BLaER1 (cell line): ENCODE measurements around the gene CHRM5.
"Not testable (repeated sequence)": the region's sequence is repeated elsewhere in the genome, so short reads cannot be mapped to it uniquely, and the experiment has no call there.

Experiments
- H3K27ac ChIP-seq: shearing (Covaris generic); formaldehyde crosslinking; 2 replicates; pipeline ENCODE4 v1.8.1; 2022
- H3K27me3 ChIP-seq: shearing (Covaris generic); formaldehyde crosslinking; 2 replicates; pipeline ENCODE4 v1.8.1; 2022
- H3K36me3 ChIP-seq: shearing (Covaris generic); formaldehyde crosslinking; 2 replicates; pipeline ENCODE4 v1.8.1; 2022
- H3K4me1 ChIP-seq: shearing (Covaris generic); formaldehyde crosslinking; 2 replicates; pipeline ENCODE4 v1.8.1; 2022
- H3K4me2 ChIP-seq: shearing (Covaris generic); formaldehyde crosslinking; 2 replicates; pipeline ENCODE4 v1.8.1; 2022
- H3K4me3 ChIP-seq: shearing (Covaris generic); formaldehyde crosslinking; 2 replicates; pipeline ENCODE4 v1.8.1; 2022
- H3K9ac ChIP-seq: shearing (Covaris generic); formaldehyde crosslinking; 2 replicates; pipeline ENCODE4 v1.8.1; 2022
- H3K9me3 ChIP-seq: shearing (Covaris generic); formaldehyde crosslinking; 2 replicates; pipeline ENCODE4 v1.8.1; 2022
- H4K20me1 ChIP-seq: shearing (Covaris generic); formaldehyde crosslinking; 2 replicates; pipeline ENCODE4 v1.8.1; 2022
- Cebpa-rat ChIP-seq: shearing (Covaris generic); IDR thresholded peaks from 2 replicates; pipeline ENCODE4 v1.8.1; 2022

Gene CHRM5

DNA sequence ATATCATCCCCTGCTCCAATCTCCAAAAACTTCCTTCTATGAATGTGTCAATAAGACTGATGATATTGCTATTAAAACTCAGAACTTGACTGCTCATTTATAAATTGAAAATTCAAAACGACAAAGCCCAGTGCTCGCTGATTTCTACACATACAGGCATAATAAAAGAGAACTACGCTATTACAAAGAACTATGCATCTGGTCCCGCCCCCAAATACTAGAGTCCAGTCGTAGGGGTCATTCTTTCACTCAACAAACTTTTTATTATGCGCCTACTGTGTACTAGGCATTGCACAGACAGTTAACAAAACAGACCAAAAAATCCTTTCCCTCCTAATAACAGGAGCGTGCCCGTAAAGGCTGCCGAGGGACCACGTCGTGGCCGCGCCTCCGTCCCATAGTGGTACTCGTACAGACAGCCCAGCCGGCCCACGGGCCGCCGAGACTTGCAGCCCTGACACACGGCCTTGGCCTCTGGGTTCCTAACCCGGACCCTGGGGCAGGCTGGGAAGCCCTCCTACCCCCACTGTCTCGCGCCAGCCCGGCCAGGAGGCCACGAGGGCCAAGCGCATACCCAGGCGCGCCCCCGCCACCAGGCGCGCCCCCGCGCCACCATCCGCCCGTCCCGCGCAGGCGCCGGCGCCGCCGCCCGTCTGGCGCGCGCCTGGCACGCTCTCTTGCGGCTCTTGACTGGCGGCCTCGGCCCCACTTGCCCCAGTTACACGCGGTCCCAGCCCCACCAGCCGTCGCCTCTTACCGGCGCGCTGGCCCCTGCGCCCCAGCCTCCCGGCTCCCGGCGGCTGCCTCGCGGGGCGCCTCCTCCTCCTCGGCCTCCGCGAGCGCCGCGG is 70.0 kb downstream of the CHRM5 start:
- H3K27me3 ChIP-seq = no peaks in the 10 kb centered on the region
- H3K36me3 ChIP-seq = no peaks in the 10 kb centered on the region
- no peaks in the 10 kb centered on the region for H4K20me1 ChIP-seq
- H3K4me2 ChIP-seq = peak overlapping the region; percentile 82
- H3K4me1 ChIP-seq = peaks cover 19% of the 10 kb centered on the region
- H3K9me3 ChIP-seq = no peaks in the 10 kb centered on the region
- H3K9ac ChIP-seq = peak overlapping the region; percentile 98
- H3K27ac ChIP-seq = peak overlapping the region; percentile 100
- no peak for TF ChIP-seq Cebpa-rat
- H3K4me3 ChIP-seq = peak overlapping the region; percentile 78

DNA sequence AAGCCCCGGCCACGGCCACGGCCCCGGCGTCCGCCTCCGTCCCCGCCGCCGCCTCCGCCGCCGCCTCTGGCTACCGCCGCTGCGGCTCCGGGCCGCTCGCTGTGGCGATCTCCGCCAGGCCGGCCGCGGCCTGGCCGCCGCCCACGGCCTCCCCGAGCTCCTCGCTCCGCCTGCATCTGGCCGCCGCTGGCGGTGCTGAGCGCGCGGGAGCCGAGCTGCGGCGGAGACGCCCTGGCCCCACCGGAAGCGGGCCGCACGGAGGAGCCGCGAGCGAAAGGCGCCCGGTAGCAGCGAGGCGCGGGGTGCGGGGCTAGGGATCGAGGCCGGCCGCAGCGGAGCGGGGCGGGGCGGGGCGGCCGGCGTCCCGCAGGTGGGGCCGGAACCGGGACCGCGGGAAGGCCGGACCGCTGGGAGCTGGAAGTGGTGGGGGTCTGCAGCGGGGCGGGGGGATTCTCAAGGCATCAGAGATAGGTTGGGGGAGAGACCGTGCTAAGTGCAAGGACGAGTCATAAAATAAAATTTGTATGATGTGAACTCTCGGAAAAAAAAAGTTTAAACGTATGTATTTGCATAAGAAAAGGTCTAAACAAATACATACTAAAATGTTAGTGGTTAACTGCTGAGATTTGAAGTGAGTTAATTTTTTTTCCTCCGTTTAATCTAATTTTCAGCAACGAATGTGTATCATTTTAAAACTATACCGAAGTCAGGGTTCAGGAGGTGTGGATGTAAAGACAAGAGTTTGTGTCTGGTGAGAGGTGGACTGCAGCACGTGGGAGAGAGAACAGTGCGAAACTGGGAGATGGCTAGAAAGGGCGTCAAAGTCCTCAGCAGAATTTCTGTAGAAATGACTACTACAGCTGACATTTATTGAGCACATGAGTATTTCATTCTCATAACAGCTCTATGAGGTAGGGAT is 70.8 kb downstream of the CHRM5 start, which contains the start of gene AVEN:
Gene AVEN, minus strand, starts transcription at position 334 of the 919 bp plus-strand sequence. Its CDS starts 158 bp downstream, at position 176.
- TF ChIP-seq Cebpa-rat = no peak
- H3K27ac ChIP-seq = peak within 1 kb of the TSS; percentile 100
- H3K36me3 ChIP-seq = no peaks in the 10 kb centered on the region
- peak within 1 kb of the TSS; percentile 82 for H3K4me2 ChIP-seq
- no peaks in the 10 kb centered on the region for H3K27me3 ChIP-seq
- no peaks in the 10 kb centered on the region for H4K20me1 ChIP-seq
- H3K9me3 ChIP-seq = no peaks in the 10 kb centered on the region
- peak within 1 kb of the TSS; percentile 78 for H3K4me3 ChIP-seq
- H3K4me1 ChIP-seq = peaks cover 19% of the 10 kb centered on the region
- peak within 1 kb of the TSS; percentile 98 for H3K9ac ChIP-seq

DNA sequence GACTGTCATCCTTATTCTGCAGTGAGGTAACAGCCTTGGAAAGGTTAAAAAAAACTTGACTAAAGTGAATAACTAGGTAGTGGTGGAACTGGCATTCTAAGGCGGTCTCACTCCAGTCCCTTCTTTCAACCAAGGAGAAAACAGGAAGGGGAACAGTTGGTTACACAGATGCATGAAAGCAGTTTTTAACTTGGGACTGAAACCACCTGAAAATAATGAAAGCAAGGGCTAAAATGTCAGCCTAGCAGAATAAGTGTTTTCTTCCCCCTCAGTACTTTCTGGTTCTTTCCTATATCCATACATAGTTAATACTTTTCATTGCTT is 71.5 kb downstream of the CHRM5 start:
- TF ChIP-seq Cebpa-rat = no peak
- H3K27me3 ChIP-seq = no peaks in the 10 kb centered on the region
- no peaks in the 10 kb centered on the region for H3K36me3 ChIP-seq
- H3K4me2 ChIP-seq = peak overlapping the region; percentile 82
- no peaks in the 10 kb centered on the region for H4K20me1 ChIP-seq
- no peaks in the 10 kb centered on the region for H3K9me3 ChIP-seq
- peak overlapping the region; percentile 100 for H3K27ac ChIP-seq
- H3K9ac ChIP-seq = peak overlapping the region; percentile 98
- H3K4me1 ChIP-seq = peaks cover 19% of the 10 kb centered on the region
- H3K4me3 ChIP-seq = peak overlapping the region; percentile 78

DNA sequence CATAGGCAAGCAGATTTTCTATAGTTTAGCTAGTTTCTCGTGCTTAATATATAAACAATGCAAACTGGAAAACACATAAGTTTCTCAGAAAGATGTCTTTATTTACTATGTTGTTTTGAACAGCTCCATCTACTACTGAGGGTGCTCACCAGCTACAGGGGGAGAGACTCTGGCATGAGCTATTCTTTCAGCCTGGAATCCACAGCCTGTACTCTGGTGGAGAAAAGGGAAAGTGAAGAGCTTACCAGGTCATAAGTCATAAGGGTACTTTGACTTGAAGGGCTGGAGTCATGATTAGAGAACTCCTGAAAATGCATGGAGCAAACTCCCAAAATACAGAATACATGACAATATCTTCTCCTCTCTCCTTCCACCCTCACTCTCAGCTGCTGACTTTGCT is 75.1 kb downstream of the CHRM5 start:
- H3K9ac ChIP-seq = no peak overlapping the region

DNA sequence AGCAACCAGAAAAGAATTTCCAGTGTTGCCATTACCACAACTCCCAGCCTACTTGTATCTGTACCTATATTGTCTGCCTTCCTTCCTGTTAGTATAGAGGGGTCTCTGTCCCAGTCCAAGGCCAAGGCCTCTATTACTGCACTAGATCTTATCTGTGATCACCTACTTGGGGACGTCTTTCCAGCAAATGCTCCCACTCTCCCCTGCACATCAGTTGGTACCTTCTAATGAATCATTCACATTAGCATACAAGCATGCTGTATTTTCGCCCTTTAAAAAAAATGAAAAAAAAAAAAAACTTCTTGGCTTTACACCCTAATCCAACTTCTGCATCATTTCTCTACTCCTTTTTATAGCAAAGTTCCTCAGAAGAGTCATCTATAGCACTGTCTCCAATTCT is 75.5 kb downstream of the CHRM5 start:
- no peak for TF ChIP-seq Cebpa-rat
- Histone ChIP-seq H3K27ac (no peak overlapping the region), H4K20me1 (no peaks in the 10 kb centered on the region), H3K9me3 (peaks cover 16% of the 10 kb centered on the region), H3K4me2 (no peak overlapping the region), H3K4me3 (no peak overlapping the region), H3K27me3 (no peaks in the 10 kb centered on the region), H3K9ac (no peak overlapping the region), H3K36me3 (no peaks in the 10 kb centered on the region), H3K4me1 (peaks cover 14% of the 10 kb centered on the region)

More for the DNA sequence above, 75.1 kb downstream of the CHRM5 start:
- Histone ChIP-seq H3K36me3 (no peaks in the 10 kb centered on the region), H3K27ac (no peak overlapping the region), H3K9me3 (peaks cover 11% of the 10 kb centered on the region), H3K4me1 (peaks cover 14% of the 10 kb centered on the region), H4K20me1 (no peaks in the 10 kb centered on the region), H3K27me3 (no peaks in the 10 kb centered on the region), H3K4me3 (no peak overlapping the region), H3K4me2 (no peak overlapping the region)
- TF ChIP-seq Cebpa-rat = no peak

DNA sequence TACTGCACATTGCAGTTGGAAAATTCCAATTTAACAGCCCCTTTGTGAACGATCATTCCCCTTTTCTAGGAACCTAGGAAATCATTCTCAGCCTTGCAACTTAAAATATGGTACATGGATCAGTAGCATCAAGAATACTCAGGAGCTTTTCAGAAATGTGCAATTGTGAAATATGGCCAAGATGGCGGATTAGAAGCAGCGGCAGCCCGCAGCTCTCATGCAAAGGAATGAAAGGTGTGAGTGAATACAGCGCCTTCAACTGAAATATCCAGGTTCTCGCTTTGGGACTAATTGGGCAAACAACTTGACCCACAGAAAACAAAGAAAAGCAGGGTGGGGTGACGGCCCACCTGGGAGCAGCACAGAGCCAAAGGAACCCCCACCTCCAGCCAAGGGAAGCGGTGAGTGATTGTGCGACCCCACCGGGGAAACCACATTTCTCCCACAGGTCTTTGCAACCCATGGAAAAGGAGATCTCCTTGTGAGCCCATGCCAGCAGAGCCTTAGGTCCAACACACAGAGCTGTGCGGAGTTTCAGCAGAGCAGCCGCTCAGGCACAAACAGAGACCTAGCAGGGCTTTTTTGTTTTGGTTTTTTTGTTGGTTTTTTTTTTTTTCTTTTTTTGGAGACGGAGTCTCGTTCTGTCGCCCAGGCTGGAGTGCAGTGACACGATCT is 78.3 kb downstream of the CHRM5 start:
- no peak overlapping the region for H3K4me3 ChIP-seq

DNA sequence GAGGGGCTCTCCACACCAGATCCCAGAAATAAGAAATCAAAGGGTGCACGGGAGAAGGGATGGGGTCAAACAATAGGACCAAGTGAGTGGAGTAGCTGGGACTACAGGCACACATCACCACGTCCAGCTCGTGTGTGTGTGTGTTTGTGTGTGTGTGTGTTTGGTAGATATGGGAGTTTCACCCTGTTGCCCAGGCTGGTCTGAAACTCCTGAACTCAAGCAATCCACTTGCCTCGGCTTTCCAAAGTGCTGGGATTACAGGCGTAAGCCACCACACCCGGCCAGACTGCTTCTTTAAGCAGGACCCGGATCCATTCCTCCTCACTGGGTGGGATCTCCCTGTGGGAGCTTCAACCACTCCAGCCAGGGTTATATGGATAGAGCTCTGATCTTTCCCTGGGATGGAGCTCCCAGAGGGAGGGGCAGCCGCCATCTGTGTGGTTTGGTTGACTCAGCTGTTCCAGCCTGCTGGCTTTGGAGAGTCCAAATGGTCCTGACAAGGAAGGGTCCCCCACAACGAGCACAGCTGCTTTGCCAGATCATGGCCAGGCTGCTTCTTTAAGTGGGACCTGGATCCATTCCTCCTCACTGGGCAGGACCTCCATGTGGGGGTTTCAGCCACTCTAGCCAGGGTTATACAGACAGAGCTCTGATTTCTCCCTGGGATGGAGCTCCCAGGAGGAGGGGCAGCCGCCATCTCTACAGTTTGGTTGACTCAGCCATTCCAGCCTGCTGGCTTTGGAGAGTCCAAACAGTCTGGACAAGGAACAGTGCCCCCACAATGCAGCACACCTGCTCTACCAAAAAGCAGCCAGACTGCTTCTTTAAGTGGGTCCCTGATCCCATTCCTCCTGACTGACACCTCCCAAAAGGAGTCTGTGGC is 79.8 kb downstream of the CHRM5 start:
- Histone ChIP-seq H3K4me1 (no peaks in the 10 kb centered on the region), H3K4me2 (no peak overlapping the region), H3K9me3 (peaks cover 49% of the 10 kb centered on the region), H3K27ac (no peak overlapping the region), H4K20me1 (no peaks in the 10 kb centered on the region), H3K27me3 (no peaks in the 10 kb centered on the region), H3K36me3 (no peaks in the 10 kb centered on the region), H3K4me3 (no peak overlapping the region), H3K9ac (no peak overlapping the region)
- no peak for TF ChIP-seq Cebpa-rat

More for the DNA sequence above, 78.3 kb downstream of the CHRM5 start:
- H4K20me1 ChIP-seq = no peaks in the 10 kb centered on the region
- H3K9me3 ChIP-seq = peaks cover 44% of the 10 kb centered on the region
- no peaks in the 10 kb centered on the region for H3K36me3 ChIP-seq
- H3K4me1 ChIP-seq = no peaks in the 10 kb centered on the region
- no peak for TF ChIP-seq Cebpa-rat
- no peaks in the 10 kb centered on the region for H3K27me3 ChIP-seq
- H3K9ac ChIP-seq = no peak overlapping the region
- H3K27ac ChIP-seq = no peak overlapping the region
- no peak overlapping the region for H3K4me2 ChIP-seq

DNA sequence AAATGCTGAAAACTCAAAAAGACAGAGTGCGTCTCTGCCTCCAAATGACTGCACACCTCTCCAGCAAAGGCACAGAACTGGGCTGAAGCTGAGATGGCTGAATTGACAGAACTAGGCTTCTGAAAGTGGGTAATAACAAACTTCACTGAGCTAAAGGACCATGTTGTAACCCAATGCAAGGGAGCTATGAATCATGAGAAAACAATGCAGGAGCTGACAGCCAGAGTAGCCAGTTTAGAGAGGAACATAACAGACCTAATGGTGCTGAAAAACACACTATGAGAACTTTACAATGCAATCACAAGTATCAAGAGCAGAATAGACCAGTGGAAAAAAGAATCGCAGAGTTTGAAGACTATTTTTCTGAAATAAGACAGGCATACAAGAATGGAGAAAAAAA is 80.8 kb downstream of the CHRM5 start:
- H3K4me2 ChIP-seq = no peak overlapping the region
- no peak overlapping the region for H3K9ac ChIP-seq
- no peaks in the 10 kb centered on the region for H3K36me3 ChIP-seq
- H3K4me3 ChIP-seq = no peak overlapping the region
- H3K4me1 ChIP-seq = no peaks in the 10 kb centered on the region
- TF ChIP-seq Cebpa-rat = no peak
- H3K27me3 ChIP-seq = no peaks in the 10 kb centered on the region
- no peaks in the 10 kb centered on the region for H4K20me1 ChIP-seq
- peaks cover 49% of the 10 kb centered on the region for H3K9me3 ChIP-seq
- no peak overlapping the region for H3K27ac ChIP-seq

DNA sequence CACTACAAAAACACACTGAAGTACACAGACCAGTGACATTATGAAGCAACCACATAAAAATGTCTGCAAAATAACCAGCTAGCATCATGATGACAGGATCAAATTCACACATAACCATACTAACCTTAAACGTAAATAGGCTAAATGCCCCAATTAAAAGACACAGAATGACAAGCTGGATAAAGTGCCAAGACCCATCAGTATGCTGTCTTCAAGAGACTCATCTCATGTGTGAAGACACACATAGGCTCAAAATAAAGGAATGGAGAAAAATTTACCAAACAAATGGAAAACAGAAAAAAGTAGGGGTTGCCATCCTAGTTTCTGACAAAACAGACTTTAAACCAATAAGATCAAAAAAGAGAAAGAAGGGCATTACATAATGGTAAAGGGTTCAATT is 82.1 kb downstream of the CHRM5 start:
- H3K4me3 ChIP-seq, H3K9ac ChIP-seq, H4K20me1 ChIP-seq, H3K36me3 ChIP-seq, H3K4me2 ChIP-seq, H3K4me1 ChIP-seq, H3K27me3 ChIP-seq, H3K27ac ChIP-seq: not testable (repeated sequence)
- H3K9me3 ChIP-seq = peaks cover 49% of the 10 kb centered on the region
